Ureter (tissue), 1 donor: Measurements from ENCODE around the gene ADD2. TPM values are rescaled to one million over a fixed set of nuclear protein-coding genes. Genes with fewer than 3 reads are reported as not detected.
"Not testable (repeated sequence)": the region's sequence is repeated elsewhere in the genome, so short reads cannot be mapped to it uniquely, and the experiment has no call there.

Experiments
- DNase-seq: peaks from one replicate; pipeline ENCODE4 v3.0.0-alpha.2; 2020; ENCODE audit warnings: low spot score
- total RNA-seq: library from RNA; stranded (reverse); gene quantifications from one replicate; pipeline ENCODE4 v1.2.4, GENCODE V29; 2023
- donor health status: DM: yes; HTN: yes; CAD: no.

ADD2 gene
- total RNA-seq: 2.1 TPM

- no peak for DNase-seq
Measured at GRCh38 chr2:70767699-70768589, at the start of gene ADD2. ADD2 (minus strand) TSS chr2:70768200; CDS start chr2:70706408, 61,792 bp downstream.

GRCh38 chr2:70817284-70817954 lies 49.4 kb upstream of the ADD2 start:
- no peak for DNase-seq

GRCh38 chr2:70816726-70817125 lies 48.7 kb upstream of the ADD2 start:
- no peak for DNase-seq

- DNase-seq: no peak
Measured at GRCh38 chr2:70808983-70809958, 41.3 kb upstream of the ADD2 start.

- DNase-seq: no peak
Measured at GRCh38 chr2:70807828-70808118, 39.8 kb upstream of the ADD2 start.

- DNase-seq: no peak
Measured at GRCh38 chr2:70807102-70807827, 39.3 kb upstream of the ADD2 start.

GRCh38 chr2:70806620-70807019 lies 38.6 kb upstream of the ADD2 start:
- no peak for DNase-seq

GRCh38 chr2:70806013-70806412 lies 38.0 kb upstream of the ADD2 start:
- DNase-seq: no peak

GRCh38 chr2:70801607-70802263 lies 33.7 kb upstream of the ADD2 start:
- no peak for DNase-seq

GRCh38 chr2:70799706-70800105 lies 31.7 kb upstream of the ADD2 start:
- DNase-seq: no peak

GRCh38 chr2:70797996-70798395 lies 30.0 kb upstream of the ADD2 start:
- not testable (repeated sequence) for DNase-seq

GRCh38 chr2:70797506-70797905 lies 29.5 kb upstream of the ADD2 start:
- DNase-seq: no peak

GRCh38 chr2:70796262-70796661 lies 28.3 kb upstream of the ADD2 start:
- no peak for DNase-seq

- DNase-seq: no peak
Measured at GRCh38 chr2:70795164-70795995, 27.4 kb upstream of the ADD2 start.

- no peak for DNase-seq
Measured at GRCh38 chr2:70793450-70793849, 25.4 kb upstream of the ADD2 start.

- DNase-seq: no peak
Measured at GRCh38 chr2:70790136-70790828, 22.3 kb upstream of the ADD2 start, which contains the start of gene FIGLA. FIGLA (minus strand) TSS chr2:70790643; CDS start chr2:70790638, 5 bp downstream.

- DNase-seq: peak; percentile 62
Measured at GRCh38 chr2:70789304-70790135, 21.5 kb upstream of the ADD2 start.
